Measurements from ENCODE around the gene C4orf17.

C4orf17 gene

DNA sequence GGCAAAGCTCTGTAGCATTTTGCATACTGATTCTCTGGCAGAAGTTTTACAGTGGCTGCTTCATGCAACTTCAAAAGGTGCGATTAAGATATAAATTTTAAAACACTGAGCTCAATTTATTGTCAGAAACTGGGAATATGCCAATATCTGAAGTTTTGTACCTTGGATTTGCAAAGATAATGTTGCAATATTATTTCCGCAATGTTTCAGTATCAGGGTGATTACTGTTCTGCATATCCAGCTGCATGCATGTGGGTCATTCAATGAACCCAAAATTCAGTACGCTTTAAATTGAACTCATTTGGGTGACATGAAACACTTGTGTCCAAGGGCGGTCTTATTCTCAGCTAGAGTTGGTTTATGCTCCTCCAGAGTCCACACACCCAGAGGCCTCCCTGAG lies 26.9 kb downstream of the C4orf17 start:
- no peak for DNase-seq

- DNase-seq = no peak
Observed at GRCh38 chr4:99540277-99540939, 29.6 kb downstream of the C4orf17 start.

DNA sequence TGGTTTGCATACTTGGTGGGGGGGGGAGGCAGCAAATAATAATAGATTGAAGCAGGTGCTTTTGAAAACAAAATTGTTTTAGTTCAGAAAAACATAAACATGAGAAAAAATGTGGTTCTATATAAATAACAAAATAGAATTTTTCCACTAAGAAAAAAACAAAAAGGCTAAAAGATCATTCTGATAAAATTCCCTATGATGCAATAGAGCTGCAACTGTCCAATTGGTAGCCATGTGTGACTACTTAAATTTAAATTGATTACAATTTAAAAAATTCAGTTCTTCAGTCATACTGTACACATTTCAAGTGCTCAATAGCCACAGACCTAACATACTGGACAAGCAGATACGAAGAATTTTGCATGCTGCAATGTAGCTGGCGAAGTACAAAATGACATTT lies 42.1 kb downstream of the C4orf17 start:
- no peak for DNase-seq

GRCh38 chr4:99563310-99564186 lies 52.7 kb downstream of the C4orf17 start, which contains the start of gene TRMT10A:
Gene TRMT10A (minus strand): TSS chr4:99564039. CDS start chr4:99559338, 4,701 bp downstream.
- DNase-seq = peak; percentile 82

- DNase-seq = no peak
Observed at GRCh38 chr4:99564921-99565320, 54.1 kb downstream of the C4orf17 start.

- DNase-seq = no peak
Observed at GRCh38 chr4:99571883-99572282, 61.1 kb downstream of the C4orf17 start.

- no peak for DNase-seq
Observed at GRCh38 chr4:99572527-99573240, 61.9 kb downstream of the C4orf17 start.

DNA sequence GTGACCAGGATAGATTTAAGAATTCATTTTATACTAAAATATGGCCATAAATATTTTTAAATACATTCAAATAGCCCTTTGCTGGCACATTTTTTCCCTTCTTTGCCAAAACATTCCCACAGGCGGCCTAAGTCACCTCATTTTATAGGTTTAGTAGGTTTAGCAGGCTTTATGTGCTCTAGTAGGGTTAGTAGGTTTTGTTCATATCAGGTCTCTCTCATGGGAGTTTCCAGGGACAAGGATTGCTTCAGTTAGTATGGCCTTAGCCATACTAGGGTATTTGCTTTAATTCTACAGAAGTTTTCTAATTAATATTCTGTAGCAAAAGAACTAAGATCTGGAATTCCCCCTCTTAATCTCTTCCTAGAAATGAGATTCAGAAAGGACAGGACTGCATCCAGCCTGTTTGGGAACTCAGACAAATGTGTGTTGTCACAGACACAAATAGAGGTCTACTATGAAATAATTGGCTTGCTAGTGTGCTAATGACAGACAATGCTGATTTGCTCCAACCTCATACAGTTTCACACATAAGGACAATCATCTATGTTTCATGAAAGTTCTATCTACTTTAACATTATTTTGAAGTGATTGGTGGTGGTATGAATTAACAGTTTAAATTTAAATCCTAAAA lies 63.0 kb downstream of the C4orf17 start:
- no peak for DNase-seq

DNA sequence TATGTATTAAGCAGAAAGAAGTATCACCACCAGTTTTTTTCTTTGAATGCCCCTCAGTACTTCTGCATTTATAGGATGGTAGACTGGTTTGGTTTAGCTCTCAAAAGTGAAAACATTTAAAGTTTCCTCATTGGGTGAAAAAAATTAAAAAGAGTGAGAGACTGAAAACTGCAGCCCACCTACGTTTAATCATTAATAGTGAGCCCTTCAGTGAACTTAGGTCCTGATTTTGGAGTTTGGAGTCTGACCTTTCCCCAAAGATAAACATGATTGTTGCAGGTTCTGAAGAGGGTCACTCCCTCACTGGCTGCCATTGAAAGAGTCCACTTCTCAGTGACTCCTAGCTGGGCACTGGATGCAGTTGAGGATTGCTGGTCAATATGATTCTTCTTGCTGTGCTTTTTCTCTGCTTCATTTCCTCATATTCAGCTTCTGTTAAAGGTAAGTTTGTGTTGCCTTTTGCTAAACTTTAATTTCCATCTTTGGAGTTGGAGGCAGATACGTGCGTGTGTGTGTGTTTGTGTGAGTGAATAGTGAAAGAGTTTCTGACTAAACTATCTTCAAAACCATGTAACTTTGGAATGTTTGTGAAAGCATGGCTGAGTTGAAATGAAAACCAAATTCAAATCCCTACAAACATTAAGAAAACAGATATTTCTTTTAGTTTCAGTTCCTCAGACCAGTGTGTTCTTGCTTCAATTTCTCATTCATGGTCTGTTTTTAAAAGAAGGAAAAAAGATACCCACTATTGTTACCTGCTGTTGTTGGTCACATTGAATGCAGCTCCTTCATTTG lies 63.9 kb downstream of the C4orf17 start, which contains the start of gene MTTP:
TSS of gene MTTP (plus strand) at position 295 of the 795 bp plus-strand sequence. CDS start at position 381, 86 bp downstream.
- DNase-seq = no peak

GRCh38 chr4:99578714-99579113 lies 67.9 kb downstream of the C4orf17 start:
- no peak for DNase-seq

DNA sequence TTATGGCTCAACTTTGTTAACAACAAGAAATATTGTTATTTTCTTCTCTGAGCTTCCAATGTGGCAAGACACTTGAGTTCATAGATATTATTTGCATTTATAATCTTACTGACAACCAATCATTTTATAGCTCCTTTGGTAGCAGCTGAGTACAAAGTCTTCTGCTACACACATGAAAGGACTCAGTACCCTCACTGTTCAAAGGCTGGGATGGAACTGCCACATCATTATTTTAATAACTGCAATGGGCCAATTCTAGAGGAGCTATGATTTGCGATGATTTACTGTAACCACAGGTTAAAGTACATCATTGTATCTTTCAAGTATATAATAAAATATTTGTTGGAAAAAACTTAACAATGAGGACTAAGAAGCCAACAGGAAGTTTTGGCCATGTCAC lies 74.7 kb downstream of the C4orf17 start:
- no peak for DNase-seq

DNA sequence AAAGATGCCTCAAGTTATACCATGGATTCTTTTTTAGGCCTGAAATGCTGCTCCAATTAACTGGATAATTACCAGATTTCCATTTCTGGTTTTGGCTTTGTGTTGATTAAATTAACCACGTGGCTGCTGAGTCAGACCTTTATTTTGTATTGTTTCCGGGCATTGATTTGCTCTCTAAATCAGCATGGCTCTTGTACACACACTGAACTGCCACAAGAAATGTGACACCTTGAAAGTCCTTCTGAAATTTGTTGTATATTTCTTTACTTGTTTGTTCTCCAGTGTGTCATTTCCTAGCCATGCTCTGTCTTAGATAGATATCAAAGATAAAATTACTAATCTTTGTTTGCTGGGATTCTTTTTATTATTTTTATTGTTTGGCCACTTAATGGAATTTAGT lies 75.5 kb downstream of the C4orf17 start:
- no peak for DNase-seq

DNA sequence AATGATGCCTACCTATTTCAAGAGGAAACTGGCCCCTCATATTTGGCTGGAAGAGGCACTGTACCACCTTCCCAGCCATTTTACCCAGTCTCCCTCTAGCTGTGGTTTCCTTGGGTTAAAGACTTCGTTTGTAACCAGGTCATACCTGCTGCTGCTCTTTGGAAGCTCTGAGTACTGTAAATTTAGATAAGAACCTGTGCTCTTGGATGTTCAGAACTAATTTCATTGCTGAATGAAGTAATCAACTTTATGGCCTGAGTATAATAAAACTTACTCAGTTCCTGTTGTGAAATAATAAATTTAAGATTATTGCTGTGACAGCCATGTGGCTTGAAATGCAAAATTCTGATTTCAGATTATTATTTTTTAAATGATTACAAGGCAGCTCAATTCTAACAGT lies 76.0 kb downstream of the C4orf17 start:
- no peak for DNase-seq

DNA sequence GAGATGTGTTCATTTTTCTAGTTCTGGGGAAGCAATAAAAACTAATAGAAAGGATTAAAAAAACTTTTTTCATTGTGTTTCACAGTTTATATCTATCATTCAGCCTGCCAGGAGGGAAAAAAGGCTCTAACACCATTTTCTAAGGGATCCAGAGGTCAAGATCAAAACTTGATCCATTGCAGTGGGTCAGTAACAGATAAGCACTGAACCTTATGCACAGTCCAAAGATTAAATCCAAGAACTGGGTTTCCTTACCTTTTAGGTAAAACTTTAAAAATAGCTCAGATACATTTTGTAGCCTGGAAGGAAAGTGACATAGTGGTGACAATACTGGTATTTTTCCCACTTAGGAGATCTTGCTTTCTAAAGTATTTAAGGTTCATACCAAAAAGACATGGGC lies 76.5 kb downstream of the C4orf17 start:
- no peak for DNase-seq

GRCh38 chr4:99587803-99588202 lies 77.0 kb downstream of the C4orf17 start:
- no peak for DNase-seq

GRCh38 chr4:99591757-99592156 lies 80.9 kb downstream of the C4orf17 start:
- DNase-seq = no peak

Measured in DMS79 treated with DMSO at 0.1 percent for 48 hours (cell line).